WTC11 (cell line): ENCODE results near the gene TMEM143. TPM values are rescaled to one million over a fixed set of nuclear protein-coding genes. Genes with fewer than 3 reads are reported as not detected.

Source experiments
- ATAC-seq: fragments of 200-7000 bp; cut with Tn5 transposase; 2 replicates; pipeline ENCODE4 v1.10.0; 2021; ENCODE audit warnings: mild to moderate bottlenecking, moderate library complexity
- CTCF ChIA-PET: fragments of 300-600 bp; sonication (Branson Sonifier 250); formaldehyde crosslinking; loops from one replicate; lab custom pipeline; 2021; ENCODE audit warnings: antibody characterized with exemption; lab: Charles Lee
- POLR2A ChIA-PET: fragments of 350-600 bp; sonication (Branson Sonifier 250); formaldehyde crosslinking; loops from one replicate; lab custom pipeline; 2021; ENCODE audit warnings: antibody characterized with exemption; lab: Charles Lee
- DNase-seq: peaks from one replicate; pipeline ENCODE4 v3.0.0; 2021; ENCODE audit warnings: low spot score
- H3K27ac Mint-ChIP-seq: 2 replicates; pipeline ENCODE4 v1.8.0; 2021; ENCODE audit warnings: mixed read lengths
- H3K27me3 Mint-ChIP-seq: 2 replicates; pipeline ENCODE4 v1.8.0; 2021; ENCODE audit warnings: low read depth, mild to moderate bottlenecking, moderate library complexity, mixed read lengths
- H3K36me3 Mint-ChIP-seq: 2 replicates; pipeline ENCODE4 v1.8.0; 2021; ENCODE audit warnings: mixed read lengths
- H3K4me1 Mint-ChIP-seq: 2 replicates; pipeline ENCODE4 v1.8.0; 2022; ENCODE audit warnings: mixed read lengths
- H3K4me3 Mint-ChIP-seq: 2 replicates; pipeline ENCODE4 v1.8.0; 2021; ENCODE audit warnings: mild to moderate bottlenecking, moderate library complexity, mixed read lengths
- H3K9me3 Mint-ChIP-seq: 2 replicates; pipeline ENCODE4 v1.8.0; 2021; ENCODE audit warnings: mixed read lengths
- AR ChIP-seq: fragments of 250-450 bp; sonication (Bioruptor Pico); IDR thresholded peaks from 2 replicates; pipeline ENCODE4 v1.9.0; 2021; ENCODE audit warnings: mild to moderate bottlenecking
- ESRRA ChIP-seq: sonication (generic); formaldehyde crosslinking; IDR thresholded peaks from 2 replicates; pipeline ENCODE4 v1.8.1; 2022; ENCODE audit warnings: mild to moderate bottlenecking, missing genetic modification reagents, borderline replicate concordance
- FOXJ3 ChIP-seq: sonication (generic); formaldehyde crosslinking; IDR thresholded peaks from 2 replicates; pipeline ENCODE4 v1.9.0; 2021; ENCODE audit warnings: missing genetic modification reagents, mild to moderate bottlenecking, borderline replicate concordance
- FOXP1 ChIP-seq: sonication (generic); formaldehyde crosslinking; IDR thresholded peaks from 2 replicates; pipeline ENCODE4 v1.8.0; 2022; ENCODE audit warnings: missing genetic modification reagents, mild to moderate bottlenecking, moderate library complexity, borderline replicate concordance
- GRHL2 ChIP-seq: fragments of 250-450 bp; sonication (Bioruptor Pico); IDR thresholded peaks from 2 replicates; pipeline ENCODE4 v1.8.0; 2022; ENCODE audit warnings: mild to moderate bottlenecking, moderate library complexity; ENCODE audit not compliant: insufficient replicate concordance, severe bottlenecking
- JUN ChIP-seq: sonication (generic); formaldehyde crosslinking; IDR thresholded peaks from 2 replicates; pipeline ENCODE4 v1.8.0; 2023; ENCODE audit warnings: mild to moderate bottlenecking, missing genetic modification reagents
- MXD4 ChIP-seq: fragments of 250-450 bp; sonication (Bioruptor Pico); IDR thresholded peaks from 2 replicates; pipeline ENCODE4 v1.8.0; 2021; ENCODE audit warnings: mild to moderate bottlenecking, moderate library complexity, borderline replicate concordance
- NFATC4 ChIP-seq: fragments of 250-450 bp; sonication (Bioruptor Pico); IDR thresholded peaks from 2 replicates; pipeline ENCODE4 v1.9.0; 2021; ENCODE audit warnings: mild to moderate bottlenecking
- NR1H2 ChIP-seq: sonication (generic); formaldehyde crosslinking; IDR thresholded peaks from 2 replicates; pipeline ENCODE4 v1.9.0; 2021; ENCODE audit warnings: mild to moderate bottlenecking, moderate library complexity, missing genetic modification reagents
- NR2C2 ChIP-seq: sonication (generic); formaldehyde crosslinking; IDR thresholded peaks from 2 replicates; pipeline ENCODE4 v1.8.0; 2022; ENCODE audit warnings: mild to moderate bottlenecking, missing genetic modification reagents
- NR3C1 ChIP-seq: sonication (generic); formaldehyde crosslinking; conservative IDR thresholded peaks from 2 replicates; pipeline ENCODE4 v1.8.1; 2023; ENCODE audit warnings: low read depth, mild to moderate bottlenecking, missing genetic modification reagents
- PRRX2 ChIP-seq: fragments of 250-450 bp; sonication (Bioruptor Pico); IDR thresholded peaks from 2 replicates; pipeline ENCODE4 v1.8.0; 2021; ENCODE audit warnings: mild to moderate bottlenecking
- TEAD4 ChIP-seq: sonication (generic); formaldehyde crosslinking; IDR thresholded peaks from 2 replicates; pipeline ENCODE4 v1.8.0; 2022; ENCODE audit warnings: mild to moderate bottlenecking, missing genetic modification reagents
- USF1 ChIP-seq: sonication (generic); formaldehyde crosslinking; IDR thresholded peaks from 2 replicates; pipeline ENCODE4 v1.8.0; 2022; ENCODE audit warnings: mild to moderate bottlenecking, missing genetic modification reagents
- ZNF121 ChIP-seq: sonication (generic); formaldehyde crosslinking; IDR thresholded peaks from 2 replicates; pipeline ENCODE4 v1.8.0; 2023; ENCODE audit warnings: missing genetic modification reagents
- total RNA-seq: library from RNA; stranded (reverse); gene quantifications from 3 replicates; pipeline ENCODE4 v1.2.3, GENCODE V29; 2021
- TF ChIP-seq, protein P1 (sequence below): sonication (generic); formaldehyde crosslinking; IDR thresholded peaks from 2 replicates; pipeline ENCODE4 v1.8.0; 2022; ENCODE audit warnings: mild to moderate bottlenecking, missing genetic modification reagents
- TF ChIP-seq, protein P2 (sequence below): sonication (generic); formaldehyde crosslinking; conservative IDR thresholded peaks from 2 replicates; pipeline ENCODE4 v1.8.1; 2022; ENCODE audit warnings: mild to moderate bottlenecking, missing genetic modification reagents
- TF ChIP-seq, protein P3 (sequence below): fragments of 250-450 bp; sonication (Bioruptor Pico); IDR thresholded peaks from 2 replicates; pipeline ENCODE4 v1.9.0; 2021; ENCODE audit warnings: mild to moderate bottlenecking
- TF ChIP-seq, protein P4 (sequence below): fragments of 250-450 bp; sonication (Bioruptor Pico); IDR thresholded peaks from 2 replicates; pipeline ENCODE4 v2.1.2; 2022; ENCODE audit warnings: mild to moderate bottlenecking, moderate library complexity
- TF ChIP-seq, protein P5 (sequence below): sonication (generic); formaldehyde crosslinking; IDR thresholded peaks from 2 replicates; pipeline ENCODE4 v1.8.1; 2023; ENCODE audit warnings: mild to moderate bottlenecking, moderate library complexity, missing genetic modification reagents
- TF ChIP-seq, protein P6 (sequence below): sonication (generic); formaldehyde crosslinking; IDR thresholded peaks from 2 replicates; pipeline ENCODE4 v1.8.1; 2022; ENCODE audit warnings: missing genetic modification reagents, borderline replicate concordance

Gene TMEM143
- total RNA-seq, 1 experiment from 2014 or later = 20.2 TPM

DNA sequence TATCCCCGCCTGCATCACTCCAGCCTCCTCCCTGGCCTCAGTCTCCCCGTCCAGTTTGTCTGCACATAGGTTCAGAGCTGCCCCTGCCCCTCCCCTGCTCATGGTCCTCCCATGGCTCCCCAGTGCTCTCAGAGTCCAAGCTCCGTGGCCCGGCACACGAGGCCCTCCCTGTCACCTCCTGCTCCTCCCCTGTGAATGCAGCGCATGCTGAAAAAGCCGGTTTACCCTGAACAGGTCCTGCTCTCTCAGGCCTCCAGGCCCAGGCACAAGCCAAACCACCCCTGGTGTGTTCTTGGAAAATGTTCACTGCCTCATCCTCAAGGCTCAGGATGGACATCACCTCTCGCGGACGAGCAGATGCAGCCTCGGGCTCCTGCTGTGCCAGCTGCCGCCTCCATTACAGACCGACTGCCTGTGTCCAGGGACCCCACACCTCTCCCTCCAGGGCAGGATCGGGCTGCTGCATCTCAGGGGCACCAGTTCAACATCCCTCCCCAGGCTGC is 25.4 kb downstream of the TMEM143 start (continued):
- TF ChIP-seq, protein P1, sequence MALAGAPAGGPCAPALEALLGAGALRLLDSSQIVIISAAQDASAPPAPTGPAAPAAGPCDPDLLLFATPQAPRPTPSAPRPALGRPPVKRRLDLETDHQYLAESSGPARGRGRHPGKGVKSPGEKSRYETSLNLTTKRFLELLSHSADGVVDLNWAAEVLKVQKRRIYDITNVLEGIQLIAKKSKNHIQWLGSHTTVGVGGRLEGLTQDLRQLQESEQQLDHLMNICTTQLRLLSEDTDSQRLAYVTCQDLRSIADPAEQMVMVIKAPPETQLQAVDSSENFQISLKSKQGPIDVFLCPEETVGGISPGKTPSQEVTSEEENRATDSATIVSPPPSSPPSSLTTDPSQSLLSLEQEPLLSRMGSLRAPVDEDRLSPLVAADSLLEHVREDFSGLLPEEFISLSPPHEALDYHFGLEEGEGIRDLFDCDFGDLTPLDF (CRISPR knock-in tag) = no peak

DNA sequence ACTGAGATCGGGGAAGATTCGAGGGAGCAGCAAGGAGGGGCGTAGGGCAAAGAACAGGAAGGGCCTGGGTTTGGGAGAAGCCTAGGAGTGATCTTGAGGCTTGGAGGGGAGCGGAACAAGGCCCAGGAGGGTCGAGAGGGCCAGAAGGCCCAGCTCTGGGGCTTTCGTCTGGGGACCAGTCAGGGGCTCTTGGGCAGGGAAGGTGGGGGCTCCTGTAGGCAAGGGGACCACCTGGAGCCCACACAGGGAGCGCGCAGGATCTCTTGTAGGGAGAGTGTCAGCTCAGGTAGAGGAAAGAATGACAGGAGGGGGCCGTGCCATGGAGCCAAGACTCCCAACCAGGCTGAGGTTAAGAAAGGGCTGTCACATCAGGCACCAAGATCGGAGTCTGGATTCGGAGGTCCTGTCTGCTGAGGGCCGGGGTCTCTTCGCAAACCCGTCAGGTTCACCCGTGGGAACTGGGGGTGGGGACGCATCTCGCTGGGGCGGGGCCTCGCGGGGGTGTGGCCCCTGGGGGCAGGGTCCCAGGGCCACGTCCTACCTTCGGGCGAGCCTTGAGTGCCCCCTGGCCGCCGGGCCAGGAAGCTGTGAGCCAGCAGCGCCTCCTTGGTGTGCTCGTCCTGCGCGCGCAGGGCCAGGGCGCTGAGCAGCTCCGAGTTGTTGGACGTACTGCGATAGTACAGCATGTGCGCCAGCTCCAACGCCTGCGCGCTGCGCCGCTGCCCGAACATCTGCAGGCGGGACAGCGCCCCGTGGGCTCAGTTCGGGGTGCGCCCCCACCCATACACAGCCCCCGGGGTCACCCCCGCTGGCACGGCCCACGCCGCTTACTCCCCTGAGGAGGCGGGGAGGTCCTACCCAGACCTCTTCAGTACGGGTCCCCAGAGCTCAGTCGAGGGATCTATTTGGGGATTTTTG is 30.0 kb downstream of the TMEM143 start:
- ChIA-PET CTCF (interaction anchor here (0.6 to 10.2 kb wide), 54 partner anchors 12 to 887 kb away, joined by 3 to 404 read pairs (median 5); partner anchors contain the start of genes CARD8, EMP3, GRIN2D and GRWD1), POLR2A (interaction anchor here (0.7 to 2.5 kb wide), 8 partner anchors 8 to 290 kb away, joined by 3 to 16 read pairs (median 4); partner anchors contain the start of genes EMP3, SYNGR4 and TMEM143)
- Mint-ChIP-seq H3K4me1 (peaks cover 30% of the 10 kb centered on the region), H3K9me3 (peaks cover 4% of the 10 kb centered on the region), H3K27me3 (peaks cover 10% of the 10 kb centered on the region), H3K36me3 (no peaks in the 10 kb centered on the region), H3K27ac (peak overlapping the region; percentile 97), H3K4me3 (peak overlapping the region; percentile 84)
- ATAC-seq (peak; percentile 74), DNase-seq (peak; percentile 92)
- TF ChIP-seq, protein P2, sequence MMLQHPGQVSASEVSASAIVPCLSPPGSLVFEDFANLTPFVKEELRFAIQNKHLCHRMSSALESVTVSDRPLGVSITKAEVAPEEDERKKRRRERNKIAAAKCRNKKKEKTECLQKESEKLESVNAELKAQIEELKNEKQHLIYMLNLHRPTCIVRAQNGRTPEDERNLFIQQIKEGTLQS = no peak
- TF ChIP-seq JUN = no peak
- no peak for TF ChIP-seq PRRX2
- TF ChIP-seq FOXJ3 = no peak
- TF ChIP-seq NR3C1 (CRISPR knock-in tag) = no peak
- no peak for TF ChIP-seq NR2C2
- TF ChIP-seq, protein P3, sequence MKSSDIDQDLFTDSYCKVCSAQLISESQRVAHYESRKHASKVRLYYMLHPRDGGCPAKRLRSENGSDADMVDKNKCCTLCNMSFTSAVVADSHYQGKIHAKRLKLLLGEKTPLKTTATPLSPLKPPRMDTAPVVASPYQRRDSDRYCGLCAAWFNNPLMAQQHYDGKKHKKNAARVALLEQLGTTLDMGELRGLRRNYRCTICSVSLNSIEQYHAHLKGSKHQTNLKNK = no peak
- peak; percentile 31; the same call in 1 of the 2 replicates for TF ChIP-seq FOXP1
- no peak for TF ChIP-seq TEAD4 (CRISPR knock-in tag)
- TF ChIP-seq NFATC4 (CRISPR knock-in tag) = no peak
- no peak for TF ChIP-seq ZNF121 (CRISPR knock-in tag)
- TF ChIP-seq ESRRA (CRISPR knock-in tag) = no peak
- TF ChIP-seq NR1H2 = no peak
- TF ChIP-seq AR (CRISPR knock-in tag) = no peak
- TF ChIP-seq, protein P4, sequence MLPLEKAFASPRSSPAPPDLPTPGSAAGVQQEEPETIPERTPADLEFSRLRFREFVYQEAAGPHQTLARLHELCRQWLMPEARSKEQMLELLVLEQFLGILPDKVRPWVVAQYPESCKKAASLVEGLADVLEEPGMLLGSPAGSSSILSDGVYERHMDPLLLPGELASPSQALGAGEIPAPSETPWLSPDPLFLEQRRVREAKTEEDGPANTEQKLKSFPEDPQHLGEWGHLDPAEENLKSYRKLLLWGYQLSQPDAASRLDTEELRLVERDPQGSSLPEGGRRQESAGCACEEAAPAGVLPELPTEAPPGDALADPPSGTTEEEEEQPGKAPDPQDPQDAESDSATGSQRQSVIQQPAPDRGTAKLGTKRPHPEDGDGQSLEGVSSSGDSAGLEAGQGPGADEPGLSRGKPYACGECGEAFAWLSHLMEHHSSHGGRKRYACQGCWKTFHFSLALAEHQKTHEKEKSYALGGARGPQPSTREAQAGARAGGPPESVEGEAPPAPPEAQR (CRISPR knock-in tag) = no peak
- TF ChIP-seq, protein P5, sequence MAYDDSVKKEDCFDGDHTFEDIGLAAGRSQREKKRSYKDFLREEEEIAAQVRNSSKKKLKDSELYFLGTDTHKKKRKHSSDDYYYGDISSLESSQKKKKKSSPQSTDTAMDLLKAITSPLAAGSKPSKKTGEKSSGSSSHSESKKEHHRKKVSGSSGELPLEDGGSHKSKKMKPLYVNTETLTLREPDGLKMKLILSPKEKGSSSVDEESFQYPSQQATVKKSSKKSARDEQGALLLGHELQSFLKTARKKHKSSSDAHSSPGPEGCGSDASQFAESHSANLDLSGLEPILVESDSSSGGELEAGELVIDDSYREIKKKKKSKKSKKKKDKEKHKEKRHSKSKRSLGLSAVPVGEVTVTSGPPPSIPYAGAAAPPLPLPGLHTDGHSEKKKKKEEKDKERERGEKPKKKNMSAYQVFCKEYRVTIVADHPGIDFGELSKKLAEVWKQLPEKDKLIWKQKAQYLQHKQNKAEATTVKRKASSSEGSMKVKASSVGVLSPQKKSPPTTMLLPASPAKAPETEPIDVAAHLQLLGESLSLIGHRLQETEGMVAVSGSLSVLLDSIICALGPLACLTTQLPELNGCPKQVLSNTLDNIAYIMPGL (CRISPR knock-in tag) = 0 out of 2 replicates have a peak, but pooled peaks have one; percentile 60
- no peak for TF ChIP-seq GRHL2
- TF ChIP-seq, protein P6, sequence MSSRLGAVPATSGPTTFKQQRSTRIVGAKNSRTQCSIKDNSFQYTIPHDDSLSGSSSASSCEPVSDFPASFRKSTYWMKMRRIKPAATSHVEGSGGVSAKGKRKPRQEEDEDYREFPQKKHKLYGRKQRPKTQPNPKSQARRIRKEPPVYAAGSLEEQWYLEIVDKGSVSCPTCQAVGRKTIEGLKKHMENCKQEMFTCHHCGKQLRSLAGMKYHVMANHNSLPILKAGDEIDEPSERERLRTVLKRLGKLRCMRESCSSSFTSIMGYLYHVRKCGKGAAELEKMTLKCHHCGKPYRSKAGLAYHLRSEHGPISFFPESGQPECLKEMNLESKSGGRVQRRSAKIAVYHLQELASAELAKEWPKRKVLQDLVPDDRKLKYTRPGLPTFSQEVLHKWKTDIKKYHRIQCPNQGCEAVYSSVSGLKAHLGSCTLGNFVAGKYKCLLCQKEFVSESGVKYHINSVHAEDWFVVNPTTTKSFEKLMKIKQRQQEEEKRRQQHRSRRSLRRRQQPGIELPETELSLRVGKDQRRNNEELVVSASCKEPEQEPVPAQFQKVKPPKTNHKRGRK (CRISPR knock-in tag) = peak; percentile 100
- TF ChIP-seq USF1 (CRISPR knock-in tag) = no peak
- no peak for TF ChIP-seq MXD4 (CRISPR knock-in tag)
